RWPE2 (cell line): Measurements from ENCODE around the gene ADISSP.
"Not testable (repeated sequence)": the region's sequence is repeated elsewhere in the genome, so short reads cannot be mapped to it uniquely, and the experiment has no call there.

Experiments used
- ATAC-seq: fragments of 200-7000 bp; cut with Tn5 transposase; 3 replicates; pipeline ENCODE4 v1.9.1; 2021; ENCODE audit warnings: low read depth
- DNase-seq: peaks from one replicate; pipeline ENCODE4 v3.0.0-alpha.2; 2020; ENCODE audit warnings: low spot score
- H3K27ac ChIP-seq: fragments of 450-650 bp; 2 replicates; pipeline ENCODE4 v1.5.1; 2017; ENCODE audit warnings: mild to moderate bottlenecking; ENCODE audit not compliant: poor library complexity, severe bottlenecking
- H3K27me3 ChIP-seq: fragments of 250-450 bp; sonication (Bioruptor Pico); 2 replicates; pipeline ENCODE4 v1.5.1; 2021; ENCODE audit warnings: mild to moderate bottlenecking, moderate library complexity; ENCODE audit not compliant: insufficient read depth, poor library complexity, severe bottlenecking
- H3K36me3 ChIP-seq: fragments of 250-450 bp; sonication (Bioruptor Pico); 2 replicates; pipeline ENCODE4 v1.5.1; 2020; ENCODE audit warnings: low read depth, mild to moderate bottlenecking, moderate library complexity
- H3K4me1 ChIP-seq: fragments of 250-450 bp; sonication (Bioruptor Pico); 2 replicates; pipeline ENCODE4 v1.5.1; 2021; ENCODE audit warnings: mild to moderate bottlenecking, moderate library complexity; ENCODE audit not compliant: insufficient read depth, poor library complexity, severe bottlenecking
- H3K4me3 ChIP-seq: fragments of 250-450 bp; sonication (Bioruptor Pico); 2 replicates; pipeline ENCODE4 v1.5.1; 2021; ENCODE audit warnings: mild to moderate bottlenecking, moderate library complexity; ENCODE audit not compliant: severe bottlenecking
- H3K9me3 ChIP-seq: fragments of 250-450 bp; sonication (Bioruptor Pico); 2 replicates; pipeline ENCODE4 v1.5.1; 2021; ENCODE audit warnings: mild to moderate bottlenecking, moderate library complexity; ENCODE audit not compliant: severe bottlenecking
- TF ChIP-seq, protein P1 (sequence below): fragments of 450-650 bp; IDR thresholded peaks from one replicate; pipeline ENCODE4 v1.5.1; 2017; ENCODE audit warnings: mild to moderate bottlenecking, moderate library complexity; ENCODE audit not compliant: poor library complexity, severe bottlenecking

Gene ADISSP

DNA sequence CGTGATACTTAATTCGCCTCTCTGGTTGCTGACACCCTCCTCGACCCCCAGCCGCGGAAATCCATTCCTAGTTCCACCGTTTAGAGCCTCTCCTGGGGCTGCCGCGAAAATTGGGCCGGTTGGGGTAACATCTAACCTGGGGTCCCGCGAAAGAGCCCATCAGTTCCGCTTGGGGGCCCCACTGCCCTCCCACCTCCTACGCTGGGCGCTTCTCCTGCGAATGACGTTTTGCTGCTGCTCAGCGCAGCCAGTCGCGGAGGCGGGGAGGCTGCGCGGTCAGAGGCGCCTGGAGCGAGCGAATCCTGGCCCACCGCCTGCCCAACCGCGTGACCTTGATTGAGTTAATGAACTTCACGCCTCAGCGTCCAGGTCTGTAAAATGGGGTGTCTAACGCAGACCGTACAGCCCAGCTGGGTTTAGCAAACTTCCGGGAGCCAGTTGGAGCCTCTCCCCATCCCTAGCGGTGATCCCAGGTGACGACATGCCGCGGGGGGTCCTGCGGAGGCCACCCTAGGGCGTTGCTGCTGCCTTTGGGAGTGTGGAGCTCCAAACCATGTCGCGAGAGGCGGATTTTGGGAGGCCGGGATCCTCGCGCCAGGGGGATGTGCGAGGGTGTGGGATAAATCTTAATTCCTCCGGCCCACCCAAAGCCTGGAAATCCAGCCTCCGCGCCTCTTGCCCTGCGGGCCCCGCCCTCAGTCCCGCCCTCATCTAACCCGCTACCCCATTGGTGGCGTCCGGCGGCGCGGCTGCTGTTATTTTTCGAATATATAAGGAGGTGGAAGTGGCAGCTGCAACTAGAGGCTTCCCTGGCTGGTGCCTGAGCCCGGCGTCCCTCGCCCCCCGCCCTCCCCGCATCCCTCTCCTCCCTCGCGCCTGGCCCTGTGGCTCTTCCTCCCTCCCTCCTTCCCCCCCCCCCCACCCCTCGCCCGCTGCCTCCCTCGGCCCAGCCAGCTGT lies 28.2 kb upstream of the ADISSP start, which contains the start of gene CDC25B:
Gene CDC25B, plus strand, starts transcription at position 800 of the 958 bp plus-strand sequence. CDS start 222 bp downstream, outside the sequence.
- TF ChIP-seq, protein P1, sequence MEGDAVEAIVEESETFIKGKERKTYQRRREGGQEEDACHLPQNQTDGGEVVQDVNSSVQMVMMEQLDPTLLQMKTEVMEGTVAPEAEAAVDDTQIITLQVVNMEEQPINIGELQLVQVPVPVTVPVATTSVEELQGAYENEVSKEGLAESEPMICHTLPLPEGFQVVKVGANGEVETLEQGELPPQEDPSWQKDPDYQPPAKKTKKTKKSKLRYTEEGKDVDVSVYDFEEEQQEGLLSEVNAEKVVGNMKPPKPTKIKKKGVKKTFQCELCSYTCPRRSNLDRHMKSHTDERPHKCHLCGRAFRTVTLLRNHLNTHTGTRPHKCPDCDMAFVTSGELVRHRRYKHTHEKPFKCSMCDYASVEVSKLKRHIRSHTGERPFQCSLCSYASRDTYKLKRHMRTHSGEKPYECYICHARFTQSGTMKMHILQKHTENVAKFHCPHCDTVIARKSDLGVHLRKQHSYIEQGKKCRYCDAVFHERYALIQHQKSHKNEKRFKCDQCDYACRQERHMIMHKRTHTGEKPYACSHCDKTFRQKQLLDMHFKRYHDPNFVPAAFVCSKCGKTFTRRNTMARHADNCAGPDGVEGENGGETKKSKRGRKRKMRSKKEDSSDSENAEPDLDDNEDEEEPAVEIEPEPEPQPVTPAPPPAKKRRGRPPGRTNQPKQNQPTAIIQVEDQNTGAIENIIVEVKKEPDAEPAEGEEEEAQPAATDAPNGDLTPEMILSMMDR, result peak; percentile 40
- Histone ChIP-seq H3K27me3 (no peaks in the 10 kb centered on the region), H3K4me1 (peaks cover 11% of the 10 kb centered on the region), H3K9me3 (no peaks in the 10 kb centered on the region), H3K4me3 (peak within 1 kb of the TSS; percentile 82), H3K27ac (peak within 1 kb of the TSS; percentile 74), H3K36me3 (peaks cover 40% of the 10 kb centered on the region)
- ATAC-seq (peak; percentile 86), DNase-seq (peak; percentile 97)

DNA sequence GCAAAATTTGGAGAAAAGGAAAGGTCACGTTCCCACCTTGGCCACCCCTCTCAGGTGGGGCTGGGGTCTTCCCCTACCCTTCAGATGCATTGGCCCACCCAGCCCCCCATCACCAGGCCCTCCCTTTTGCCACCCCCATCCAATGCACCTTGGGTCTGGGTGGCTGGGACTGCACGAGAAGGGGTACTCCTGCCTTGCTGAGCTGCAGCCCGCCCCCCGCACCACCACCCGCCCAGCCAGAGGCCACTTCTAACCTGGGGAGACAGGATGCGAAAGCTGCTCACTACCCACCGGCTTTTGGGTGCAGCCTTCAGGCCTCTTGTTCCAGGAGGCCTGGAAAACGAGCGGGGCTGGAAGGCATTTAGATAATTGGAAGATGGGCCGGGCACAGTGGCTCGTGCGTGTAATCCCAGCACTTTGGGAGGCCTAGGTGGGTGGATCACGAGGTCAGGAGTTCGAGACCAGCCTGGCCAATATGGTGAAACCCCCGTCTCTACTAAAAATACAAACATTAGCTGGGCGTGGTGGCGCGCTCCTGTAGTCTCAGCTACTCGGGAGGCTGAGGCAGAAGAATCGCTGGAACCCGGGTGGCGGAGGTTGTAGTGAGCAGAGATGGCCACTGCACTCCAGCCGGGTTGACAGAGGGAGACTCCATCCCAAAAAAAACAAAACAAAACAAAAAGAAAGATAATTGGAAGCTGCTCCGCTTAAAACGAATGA lies 27.3 kb upstream of the ADISSP start:
- ATAC-seq (no peak), DNase-seq (no peak)
- Histone ChIP-seq H3K4me1 (peaks cover 11% of the 10 kb centered on the region), H3K27ac (peak overlapping the region; percentile 74), H3K36me3 (peaks cover 31% of the 10 kb centered on the region), H3K4me3 (no peak overlapping the region), H3K9me3 (no peaks in the 10 kb centered on the region), H3K27me3 (no peaks in the 10 kb centered on the region)
- TF ChIP-seq, protein P1, result no peak

DNA sequence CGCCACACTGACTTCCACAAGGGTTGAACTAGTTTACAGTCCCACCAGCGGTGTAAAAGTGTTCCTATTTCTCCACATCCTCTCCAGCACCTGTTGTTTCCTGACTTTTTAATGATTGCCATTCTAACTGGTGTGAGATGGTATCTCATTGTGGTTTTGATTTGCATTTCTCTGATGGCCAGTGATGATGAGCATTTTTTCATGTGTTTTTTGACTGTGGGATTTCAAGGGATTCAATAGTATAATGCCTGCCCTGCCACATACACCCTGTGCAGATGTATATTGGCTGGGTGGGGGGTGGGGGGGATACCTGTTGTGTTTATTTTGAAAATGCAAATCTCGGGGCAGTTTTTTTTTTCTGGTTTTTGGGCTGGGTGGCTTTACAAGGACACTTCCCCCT lies 26.6 kb upstream of the ADISSP start:
- Histone ChIP-seq H3K36me3 (peaks cover 24% of the 10 kb centered on the region), H3K4me1 (peaks cover 11% of the 10 kb centered on the region)
- H3K4me3 ChIP-seq, DNase-seq, H3K9me3 ChIP-seq, H3K27ac ChIP-seq, ATAC-seq, H3K27me3 ChIP-seq: not testable (repeated sequence)

DNA sequence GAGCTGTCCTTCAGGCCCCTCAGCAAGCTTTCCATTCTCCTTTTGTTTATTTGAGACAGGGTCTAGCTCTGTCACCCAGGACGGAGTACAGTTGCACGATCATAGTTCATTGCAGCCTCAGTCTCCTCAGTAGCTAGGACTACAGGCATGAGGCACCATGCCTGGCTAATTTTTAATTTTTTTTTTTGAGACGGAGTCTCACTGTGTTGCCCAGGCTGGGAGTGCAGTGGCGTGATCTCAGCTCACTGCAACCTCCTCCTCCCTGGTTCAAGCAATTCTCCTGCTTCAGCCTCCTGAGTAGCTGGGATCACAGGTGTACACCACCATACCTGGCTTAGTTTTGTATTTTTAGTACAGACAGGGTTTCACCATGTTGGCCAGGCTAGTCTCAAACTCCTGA lies 21.6 kb upstream of the ADISSP start:
- not testable (repeated sequence) for ATAC-seq

DNA sequence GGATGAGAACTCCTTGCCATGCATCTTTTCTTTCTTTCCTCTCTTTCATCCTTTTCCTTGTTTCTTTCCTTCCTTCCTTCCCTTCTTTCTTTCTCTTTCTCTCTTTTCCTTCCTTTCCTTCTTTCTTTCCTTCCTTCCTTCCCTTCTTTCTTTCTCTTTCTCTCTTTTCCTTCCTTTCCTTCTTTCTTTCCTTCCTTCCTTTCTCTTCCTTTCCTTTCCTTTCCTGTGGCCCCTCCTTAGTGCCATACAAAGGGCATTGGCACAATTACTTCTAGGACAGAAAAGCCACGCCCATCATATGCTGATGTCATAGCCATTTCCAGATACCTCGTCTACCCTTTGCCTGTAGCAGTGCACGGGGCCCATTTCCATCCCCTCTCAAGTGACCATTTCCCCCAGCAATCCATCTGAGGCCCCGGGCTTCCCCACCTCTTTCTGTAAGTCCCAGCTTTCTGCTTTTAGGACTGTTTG lies 21.2 kb upstream of the ADISSP start:
- TF ChIP-seq, protein P1, result no peak
- DNase-seq (no peak), ATAC-seq (no peak)
- H3K36me3 ChIP-seq, result peaks cover 10% of the 10 kb centered on the region; the same call in 1 of the 2 replicates
- H3K9me3 ChIP-seq, result no peaks in the 10 kb centered on the region
- no peak overlapping the region for H3K27ac ChIP-seq
- H3K4me3 ChIP-seq, result no peak overlapping the region
- H3K4me1 ChIP-seq, result peaks cover 14% of the 10 kb centered on the region
- no peaks in the 10 kb centered on the region for H3K27me3 ChIP-seq

More for the DNA sequence above, 21.6 kb upstream of the ADISSP start:
- not testable (repeated sequence) for H3K4me3 ChIP-seq, H3K27ac ChIP-seq, H3K36me3 ChIP-seq, H3K27me3 ChIP-seq, DNase-seq, H3K9me3 ChIP-seq
- H3K4me1 ChIP-seq, result peaks cover 14% of the 10 kb centered on the region
